K562 (cell line): ENCODE measurements around the gene MSRB3. TPM values are rescaled to one million over a fixed set of nuclear protein-coding genes. Genes with fewer than 3 reads are reported as not detected.

ENCODE experiments used
- ATAC-seq: fragments of 200-7000 bp; cut with Tn5 transposase; 3 replicates; pipeline ENCODE4 v1.9.1; 2020; ENCODE audit warnings: moderate library complexity
- BruUV-seq: library from RNA; stranded (reverse); fragments of 400-500 nt; replicated peaks from 2 replicates; lab custom pipeline; 2021; lab: Mats Ljungman, UMichigan
- CTCF ChIA-PET: fragments of 300-600 bp; formaldehyde crosslinking; extraction: SDS; loops from one replicate; lab custom pipeline; 2021; ENCODE audit warnings: low intra/inter-chr PET ratio; lab: Yijun Ruan, JAX
- POLR2A ChIA-PET: fragments of 300-600, 350-650 bp; sonication (Branson Sonifier 250); formaldehyde crosslinking; extraction: SDS; loops from one replicate; lab custom pipeline; 2021; ENCODE audit warnings: antibody characterized with exemption, inconsistent platforms; lab: Yijun Ruan, JAX
- DNase-seq, 4 experiments: peaks; one replicate each; pipeline versions ENCODE4 v3.0.0 to v3.0.0-alpha.2; 2011 to 2018; ENCODE audit warnings: low spot score in 3 of 4, mixed read lengths in 3 of 4; ENCODE audit errors: extremely low read depth in 1 of 4
- FAIRE-seq: peaks from 2 replicates; lab custom pipeline; 2011; peaks lifted over from hg19 to GRCh38; lab: Jason Lieb, UNC
- H2AFZ ChIP-seq: 2 replicates; pipeline ENCODE4 v1.6.0; 2011; ENCODE audit warnings: low read depth, low read length, control low read depth, inconsistent platforms
- H3K27ac ChIP-seq: fragments of 200-600 bp; 3 replicates; pipeline ENCODE4 v1.8.0; 2011; ENCODE audit warnings: low read depth, mild to moderate bottlenecking, control low read depth, inconsistent platforms, low read length, moderate library complexity, mixed read lengths; ENCODE audit errors: extremely low read depth
- H3K27me3 ChIP-seq, 2 experiments: fragments of 300-600 bp in 1 of 2; 2 replicates in 1 of 2; 3 replicates in 1 of 2; pipeline versions ENCODE4 v1.6.0 to v1.8.0; 2011; ENCODE audit warnings: inconsistent platforms in 2 of 2, low read length in 2 of 2, mild to moderate bottlenecking in 1 of 2, mixed read lengths in 1 of 2, moderate library complexity in 1 of 2; ENCODE audit not compliant: control insufficient read depth in 2 of 2, insufficient read depth in 2 of 2
- H3K36me3 ChIP-seq: fragments of 300-600 bp; 3 replicates; pipeline ENCODE4 v1.8.0; 2011; ENCODE audit warnings: mild to moderate bottlenecking, low read length, inconsistent platforms; ENCODE audit not compliant: control insufficient read depth, insufficient read depth
- H3K4me1 ChIP-seq, 2 experiments: fragments of 200-600 bp in 1 of 2; replicated peaks in 1 of 2; 2 replicates in 1 of 2; 3 replicates in 1 of 2; pipeline versions ENCODE4 v1.5.1 to v1.8.0; 2011; ENCODE audit warnings: inconsistent platforms in 2 of 2, low read length in 2 of 2, mild to moderate bottlenecking in 1 of 2, mixed read lengths in 1 of 2, moderate library complexity in 1 of 2; ENCODE audit not compliant: control insufficient read depth in 2 of 2, insufficient read depth in 2 of 2
- H3K4me2 ChIP-seq: 2 replicates; pipeline ENCODE4 v1.6.1; 2011; ENCODE audit warnings: low read length, control low read depth, inconsistent platforms, mixed read lengths; ENCODE audit not compliant: insufficient read depth
- H3K4me3 ChIP-seq: fragments of 200-600 bp; sonication (generic), shearing (Covaris generic); 2 replicates; pipeline ENCODE4 v1.5.1; 2016; ENCODE audit warnings: control low read depth, inconsistent platforms
- H3K79me2 ChIP-seq: fragments of 200-600 bp; 3 replicates; pipeline ENCODE4 v1.8.0; 2011; ENCODE audit warnings: low read length, inconsistent platforms; ENCODE audit not compliant: control insufficient read depth, insufficient read depth
- H3K9ac ChIP-seq, 2 experiments: 2 replicates each; pipeline versions ENCODE4 v1.6.0 to v1.6.1; 2011; ENCODE audit warnings: low read depth in 2 of 2, low read length in 2 of 2, control low read depth in 1 of 2, inconsistent platforms in 1 of 2, mild to moderate bottlenecking in 1 of 2, mixed read lengths in 1 of 2; ENCODE audit not compliant: insufficient read depth in 1 of 2
- H3K9me1 ChIP-seq: one replicate; pipeline ENCODE4 v1.6.0; 2011; ENCODE audit warnings: inconsistent platforms, mild to moderate bottlenecking, low read length, moderate library complexity; ENCODE audit not compliant: control insufficient read depth, insufficient read depth
- H3K9me3 ChIP-seq: replicated peaks from 2 replicates; pipeline ENCODE4 v1.5.1; 2011; ENCODE audit warnings: low read depth, low read length, inconsistent platforms; ENCODE audit not compliant: control insufficient read depth, insufficient read depth
- H4K20me1 ChIP-seq: replicated peaks from 2 replicates; pipeline ENCODE4 v1.6.1; 2011; ENCODE audit warnings: low read length, inconsistent platforms, mixed read lengths; ENCODE audit not compliant: control insufficient read depth, insufficient read depth
- CBX3 ChIP-seq, 2 experiments: IDR thresholded peaks; 1 replicate in 1 of 2; 2 replicates in 1 of 2; pipeline ENCODE4 v1.6.1; 2012; ENCODE audit warnings: inconsistent platforms in 2 of 2, low read length in 2 of 2, borderline replicate concordance in 1 of 2, control low read depth in 1 of 2
- HOXB6 ChIP-seq: fragments of 250-450 bp; sonication (Bioruptor Pico); IDR thresholded peaks from 2 replicates; pipeline ENCODE4 v1.5.1; 2022; ENCODE audit warnings: mild to moderate bottlenecking, borderline replicate concordance
- IFI16 ChIP-seq: fragments of 250-450 bp; sonication (Bioruptor Pico); IDR thresholded peaks from 2 replicates; pipeline ENCODE4 v2.1.2; 2022; ENCODE audit warnings: mild to moderate bottlenecking, inconsistent platforms
- WGBS: fragments of 100-300 bp; shearing (Covaris generic); methylation state at CpG from one replicate; pipeline ENCODE4 v1.1.6; 2016; ENCODE audit warnings: low coverage, mixed read lengths; ENCODE audit not compliant: insufficient coverage; ENCODE audit errors: missing lambda C conversion rate; 5-methylcytosine and 5-hydroxymethylcytosine counted together
- in situ Hi-C: fragments of 300-500 bp; cut with MboI; formaldehyde crosslinking; loops from 4 replicates; pipeline ENCODE4 v1.15.0; 2018; ENCODE audit warnings: inconsistent platforms, mixed read lengths
- intact Hi-C: fragments of 100-400 bp; cut with micrococcal nuclease; formaldehyde crosslinking; loops from 2 replicates; pipeline ENCODE4 v1.14.2; 2022
- polyA plus RNA-seq, 8 experiments: library from polyadenylated mRNA; depleted of rRNA in 4 of 8; stranded (reverse) in 5 of 8; unstranded in 3 of 8; fragments of >200 nt; fragmentation: Nextera tagmentation in 2 of 8; fragmentation: Illumina TruSeq in 1 of 8; extraction: Ambion mirVana in 2 of 8; extraction: Trizol in 1 of 8; gene quantifications; 2 replicates each; pipeline versions ENCODE4 v1.2.1 to v1.2.3, GENCODE V29; 2011 to 2014; ENCODE audit warnings: inconsistent platforms in 1 of 8, missing spikeins in 1 of 8
- total RNA-seq, 7 experiments: library from RNA; depleted of rRNA in 6 of 7; stranded (reverse); fragments of >200 nt in 6 of 7; fragmentation: Illumina TruSeq in 2 of 7; extraction: Trizol in 2 of 7; gene quantifications; 2 replicates each; pipeline versions ENCODE4 v1.2.1 to v1.2.3, GENCODE V29; 2011 to 2021; ENCODE audit warnings: low replicate concordance in 1 of 7
- TF ChIP-seq, protein P1 (sequence below), 3 experiments: fragments of 200-800 bp in 1 of 3; fragments of 250-450 bp in 1 of 3; fragments of 450-650 bp in 1 of 3; sonication (Bioruptor Pico) in 1 of 3; sonication (Bioruptor generic) in 1 of 3; formaldehyde crosslinking in 1 of 3; IDR thresholded peaks; 2 replicates each; pipeline versions ENCODE4 v1.6.1 to v1.8.0; 2016 to 2022; ENCODE audit warnings: mild to moderate bottlenecking in 2 of 3, missing genetic modification characterization in 2 of 3, missing compliant biosample characterization in 1 of 3, moderate library complexity in 1 of 3
- TF ChIP-seq, protein P2 (sequence below): fragments of 450-650 bp; formaldehyde crosslinking; IDR thresholded peaks from 2 replicates; pipeline ENCODE4 v1.4.0; 2020; ENCODE audit warnings: mild to moderate bottlenecking, mixed read lengths
- TF ChIP-seq, protein P3 (sequence below): IDR thresholded peaks from 3 replicates; pipeline ENCODE4 v1.6.1; 2011; ENCODE audit warnings: borderline replicate concordance, mild to moderate bottlenecking, moderate library complexity; ENCODE audit not compliant: insufficient read length; ENCODE audit errors: extremely low read depth

Gene MSRB3
- total and polyA plus RNA-seq, 9 of the 15 experiments (the other 6 are each of a cell fraction or from before 2014, with no cell fraction given) = 0.04 TPM; not detected in 8

DNA sequence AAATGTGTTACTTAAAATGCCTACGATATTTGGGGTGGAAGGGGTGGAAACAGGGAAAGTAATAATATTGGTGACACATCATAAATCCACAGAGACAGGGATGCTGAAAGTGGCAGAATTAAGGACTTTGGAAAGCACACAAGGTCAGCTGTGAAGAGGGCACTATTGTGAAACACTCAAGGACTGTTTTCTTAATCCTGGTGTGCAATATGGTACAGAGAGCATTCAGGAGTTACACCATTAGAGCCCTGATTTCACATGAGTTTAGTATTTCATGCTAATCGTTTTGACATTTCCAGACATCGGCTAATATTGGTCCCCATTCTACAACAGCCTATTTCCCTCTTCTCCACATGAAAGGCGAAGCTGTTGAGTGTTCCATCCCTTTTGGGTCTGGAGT, 219.2 kb downstream of the MSRB3 start (continued):
- TF ChIP-seq IFI16 (CRISPR knock-in tag) (no peak), CBX3 (IDR thresholded peaks at IDR 0.05; ENCODE audit: borderline replicate concordance in 1 of 2, low read length in 2 of 2) (no peak)
- TF ChIP-seq, protein P1, sequence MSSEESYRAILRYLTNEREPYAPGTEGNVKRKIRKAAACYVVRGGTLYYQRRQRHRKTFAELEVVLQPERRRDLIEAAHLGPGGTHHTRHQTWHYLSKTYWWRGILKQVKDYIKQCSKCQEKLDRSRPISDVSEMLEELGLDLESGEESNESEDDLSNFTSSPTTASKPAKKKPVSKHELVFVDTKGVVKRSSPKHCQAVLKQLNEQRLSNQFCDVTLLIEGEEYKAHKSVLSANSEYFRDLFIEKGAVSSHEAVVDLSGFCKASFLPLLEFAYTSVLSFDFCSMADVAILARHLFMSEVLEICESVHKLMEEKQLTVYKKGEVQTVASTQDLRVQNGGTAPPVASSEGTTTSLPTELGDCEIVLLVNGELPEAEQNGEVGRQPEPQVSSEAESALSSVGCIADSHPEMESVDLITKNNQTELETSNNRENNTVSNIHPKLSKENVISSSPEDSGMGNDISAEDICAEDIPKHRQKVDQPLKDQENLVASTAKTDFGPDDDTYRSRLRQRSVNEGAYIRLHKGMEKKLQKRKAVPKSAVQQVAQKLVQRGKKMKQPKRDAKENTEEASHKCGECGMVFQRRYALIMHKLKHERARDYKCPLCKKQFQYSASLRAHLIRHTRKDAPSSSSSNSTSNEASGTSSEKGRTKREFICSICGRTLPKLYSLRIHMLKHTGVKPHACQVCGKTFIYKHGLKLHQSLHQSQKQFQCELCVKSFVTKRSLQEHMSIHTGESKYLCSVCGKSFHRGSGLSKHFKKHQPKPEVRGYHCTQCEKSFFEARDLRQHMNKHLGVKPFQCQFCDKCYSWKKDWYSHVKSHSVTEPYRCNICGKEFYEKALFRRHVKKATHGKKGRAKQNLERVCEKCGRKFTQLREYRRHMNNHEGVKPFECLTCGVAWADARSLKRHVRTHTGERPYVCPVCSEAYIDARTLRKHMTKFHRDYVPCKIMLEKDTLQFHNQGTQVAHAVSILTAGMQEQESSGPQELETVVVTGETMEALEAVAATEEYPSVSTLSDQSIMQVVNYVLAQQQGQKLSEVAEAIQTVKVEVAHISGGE (CRISPR knock-in tag; IDR thresholded peaks at IDR 0.05) = no peak
- TF ChIP-seq, protein P2, sequence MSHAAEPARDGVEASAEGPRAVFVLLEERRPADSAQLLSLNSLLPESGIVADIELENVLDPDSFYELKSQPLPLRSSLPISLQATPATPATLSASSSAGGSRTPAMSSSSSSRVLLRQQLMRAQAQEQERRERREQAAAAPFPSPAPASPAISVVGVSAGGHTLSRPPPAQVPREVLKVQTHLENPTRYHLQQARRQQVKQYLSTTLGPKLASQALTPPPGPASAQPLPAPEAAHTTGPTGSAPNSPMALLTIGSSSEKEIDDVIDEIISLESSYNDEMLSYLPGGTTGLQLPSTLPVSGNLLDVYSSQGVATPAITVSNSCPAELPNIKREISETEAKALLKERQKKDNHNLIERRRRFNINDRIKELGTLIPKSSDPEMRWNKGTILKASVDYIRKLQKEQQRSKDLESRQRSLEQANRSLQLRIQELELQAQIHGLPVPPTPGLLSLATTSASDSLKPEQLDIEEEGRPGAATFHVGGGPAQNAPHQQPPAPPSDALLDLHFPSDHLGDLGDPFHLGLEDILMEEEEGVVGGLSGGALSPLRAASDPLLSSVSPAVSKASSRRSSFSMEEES (CRISPR knock-in tag) = no peak
- TF ChIP-seq, all 486 proteins: peak for 0

DNA sequence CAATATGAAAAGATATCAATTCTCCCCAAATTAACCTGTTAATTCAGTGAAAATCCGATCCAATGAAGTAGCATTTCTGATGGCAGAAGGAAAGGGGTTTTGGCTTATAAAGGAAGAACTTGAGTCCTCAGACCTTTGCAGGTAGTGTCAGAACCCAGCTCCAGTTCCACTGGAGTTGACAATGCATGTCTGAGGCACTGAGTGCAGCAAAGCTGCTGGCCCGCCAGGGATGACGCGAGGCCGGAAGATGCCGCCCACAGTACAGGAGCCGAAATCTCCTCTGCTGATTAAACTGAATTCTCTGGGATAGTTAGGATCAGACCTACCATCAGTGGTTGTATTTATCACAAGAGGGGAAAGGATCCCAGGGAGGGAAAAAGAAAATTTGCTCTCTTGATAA, 220.7 kb downstream of the MSRB3 start:
- no peaks in the 10 kb centered on the region for H3K9me1 ChIP-seq
- ATAC-seq (no peak), DNase-seq (no peak), FAIRE-seq (no peak)
- H3K9ac ChIP-seq = no peak overlapping the region
- H3K79me2 ChIP-seq = no peaks in the 10 kb centered on the region
- ChIA-PET POLR2A (no interaction called here), CTCF (no interaction called here)
- H3K4me3 ChIP-seq = no peak overlapping the region
- in situ Hi-C loops = no loop called here
- 5% methylated on average over 7 of the region's 7 CpGs for WGBS
- TF ChIP-seq HOXB6 = no peak
- TF ChIP-seq, protein P3, sequence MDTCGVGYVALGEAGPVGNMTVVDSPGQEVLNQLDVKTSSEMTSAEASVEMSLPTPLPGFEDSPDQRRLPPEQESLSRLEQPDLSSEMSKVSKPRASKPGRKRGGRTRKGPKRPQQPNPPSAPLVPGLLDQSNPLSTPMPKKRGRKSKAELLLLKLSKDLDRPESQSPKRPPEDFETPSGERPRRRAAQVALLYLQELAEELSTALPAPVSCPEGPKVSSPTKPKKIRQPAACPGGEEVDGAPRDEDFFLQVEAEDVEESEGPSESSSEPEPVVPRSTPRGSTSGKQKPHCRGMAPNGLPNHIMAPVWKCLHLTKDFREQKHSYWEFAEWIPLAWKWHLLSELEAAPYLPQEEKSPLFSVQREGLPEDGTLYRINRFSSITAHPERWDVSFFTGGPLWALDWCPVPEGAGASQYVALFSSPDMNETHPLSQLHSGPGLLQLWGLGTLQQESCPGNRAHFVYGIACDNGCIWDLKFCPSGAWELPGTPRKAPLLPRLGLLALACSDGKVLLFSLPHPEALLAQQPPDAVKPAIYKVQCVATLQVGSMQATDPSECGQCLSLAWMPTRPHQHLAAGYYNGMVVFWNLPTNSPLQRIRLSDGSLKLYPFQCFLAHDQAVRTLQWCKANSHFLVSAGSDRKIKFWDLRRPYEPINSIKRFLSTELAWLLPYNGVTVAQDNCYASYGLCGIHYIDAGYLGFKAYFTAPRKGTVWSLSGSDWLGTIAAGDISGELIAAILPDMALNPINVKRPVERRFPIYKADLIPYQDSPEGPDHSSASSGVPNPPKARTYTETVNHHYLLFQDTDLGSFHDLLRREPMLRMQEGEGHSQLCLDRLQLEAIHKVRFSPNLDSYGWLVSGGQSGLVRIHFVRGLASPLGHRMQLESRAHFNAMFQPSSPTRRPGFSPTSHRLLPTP = no peak
- intact Hi-C loops = no loop called here
- no peaks in the 10 kb centered on the region for H4K20me1 ChIP-seq
- no peaks in the 10 kb centered on the region for H3K27me3 ChIP-seq
- H3K4me1 ChIP-seq = no peaks in the 10 kb centered on the region
- H3K27ac ChIP-seq = no peak overlapping the region
- no peaks in the 10 kb centered on the region for H3K36me3 ChIP-seq
- H3K4me2 ChIP-seq = no peak overlapping the region
- no peak overlapping the region for H2AFZ ChIP-seq
- no peaks in the 10 kb centered on the region for H3K9me3 ChIP-seq
- BruUV-seq = no TSS peak
